ENCODE measurements around the gene FSTL3.
"Not testable (repeated sequence)": the region's sequence is repeated elsewhere in the genome, so short reads cannot be mapped to it uniquely, and the experiment has no call there.

The FSTL3 gene

DNA sequence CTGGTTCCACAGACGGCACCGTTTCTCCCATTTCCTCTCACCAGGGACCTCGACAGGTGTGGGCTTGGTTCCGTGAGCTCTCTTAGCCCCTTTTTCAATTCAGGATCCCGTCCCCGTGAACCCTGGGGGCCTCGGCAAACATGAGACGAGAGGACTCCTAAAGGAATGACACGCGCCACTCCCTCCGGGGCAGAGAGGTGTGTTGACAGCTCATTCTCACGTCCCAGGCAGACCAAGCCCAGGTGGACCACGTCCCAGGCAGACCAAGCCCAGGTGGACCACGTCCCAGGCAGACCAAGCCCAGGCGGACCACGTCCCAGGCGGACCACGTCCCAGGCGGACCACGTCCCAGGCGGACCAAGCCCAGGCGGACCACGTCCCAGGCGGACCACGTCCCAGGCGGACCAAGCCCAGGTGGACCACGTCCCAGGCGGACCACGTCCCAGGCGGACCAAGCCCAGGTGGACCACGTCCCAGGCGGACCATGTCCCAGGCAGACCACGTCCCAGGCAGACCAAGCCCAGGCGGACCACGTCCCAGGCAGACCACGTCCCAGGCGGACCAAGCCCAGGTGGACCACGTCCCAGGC, 9.1 kb upstream of the FSTL3 start:
- not testable (repeated sequence) for H3K27me3 ChIP-seq (ENCODE audit: insufficient read depth, low read length); H3K4me3 ChIP-seq (ENCODE audit: low read length); H3K4me1 ChIP-seq (ENCODE audit: insufficient read depth, low read length); H3K9me3 ChIP-seq (ENCODE audit: insufficient read depth, low read depth, low read length); H3K9ac ChIP-seq (ENCODE audit: low read depth, low read length); H3K27ac ChIP-seq (ENCODE audit: low read length); H3K36me3 ChIP-seq (ENCODE audit: insufficient read depth, low read depth, low read length)

DNA sequence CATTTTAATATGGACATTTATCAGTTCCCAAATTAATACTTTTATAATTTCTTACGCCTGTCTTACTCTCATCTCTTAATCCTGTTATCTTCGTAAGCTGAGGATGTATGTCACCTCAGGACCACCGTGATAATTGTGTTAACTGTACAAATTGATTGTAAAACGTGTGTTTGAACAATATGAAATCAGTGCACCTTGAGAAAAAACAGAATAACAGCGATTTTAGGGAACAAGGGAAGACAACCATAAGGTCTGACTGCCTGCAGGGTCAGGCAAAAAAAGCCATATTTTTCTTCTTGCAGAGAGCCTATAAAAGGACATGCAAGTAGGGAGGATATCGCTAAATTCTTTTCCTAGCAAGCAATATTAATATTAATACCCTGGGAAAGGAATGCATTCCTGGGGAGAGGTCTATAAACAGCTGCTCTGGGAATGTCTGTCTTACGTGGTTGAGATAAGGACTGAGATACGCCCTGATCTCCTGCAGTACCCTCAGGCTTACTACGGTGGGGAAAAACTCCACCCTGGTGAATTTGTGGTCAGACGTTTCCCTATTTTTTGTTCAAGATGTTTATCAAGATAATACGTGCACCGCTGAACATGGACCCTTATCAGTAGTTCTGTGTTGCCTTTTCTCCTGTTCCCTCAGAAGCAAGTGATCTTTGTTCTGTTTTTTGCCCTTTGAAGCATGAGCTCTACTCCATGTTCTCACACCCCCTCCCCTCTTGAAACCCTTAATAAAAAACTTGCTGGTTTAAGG, 7.3 kb upstream of the FSTL3 start:
- not testable (repeated sequence) for H3K27ac ChIP-seq (ENCODE audit: low read length); H3K9me3 ChIP-seq (ENCODE audit: insufficient read depth, low read depth, low read length); H3K27me3 ChIP-seq (ENCODE audit: insufficient read depth, low read length); H3K9ac ChIP-seq (ENCODE audit: low read depth, low read length); H3K4me1 ChIP-seq (ENCODE audit: insufficient read depth, low read length); H3K36me3 ChIP-seq (ENCODE audit: insufficient read depth, low read depth, low read length); H3K4me3 ChIP-seq (ENCODE audit: low read length)

DNA sequence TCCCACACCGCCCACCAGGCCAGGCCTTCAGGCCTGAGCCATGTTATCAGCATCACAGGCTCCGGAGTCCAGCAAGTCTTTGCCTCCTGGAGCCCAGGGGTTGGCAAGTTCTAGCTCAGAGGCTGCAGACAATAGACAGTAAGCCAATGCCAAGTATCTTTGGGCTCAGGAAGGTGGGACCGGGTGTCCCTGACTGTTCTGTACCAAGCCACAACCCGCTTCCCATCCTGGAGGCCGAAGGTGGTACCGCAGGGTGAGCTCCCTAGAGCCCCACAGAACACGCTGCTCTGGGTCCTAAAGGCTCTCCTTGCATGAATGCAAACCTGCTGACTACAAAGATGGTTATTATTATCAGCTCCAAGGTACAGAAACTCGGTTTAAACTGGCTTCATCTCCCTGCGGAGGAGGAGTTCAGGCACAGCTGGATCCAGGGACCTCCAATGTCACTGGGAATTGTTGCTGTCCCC, 5.5 kb upstream of the FSTL3 start:
- peaks cover 17% of the 10 kb centered on the region for H3K27me3 ChIP-seq (ENCODE audit: insufficient read depth, low read length)
- no peak overlapping the region for H3K4me3 ChIP-seq (ENCODE audit: low read length)
- H3K4me1 ChIP-seq (ENCODE audit: insufficient read depth, low read length), result no peaks in the 10 kb centered on the region
- H3K27ac ChIP-seq (ENCODE audit: low read length), result no peak overlapping the region
- no peak overlapping the region for H3K9ac ChIP-seq (ENCODE audit: low read depth, low read length)
- H3K36me3 ChIP-seq (ENCODE audit: insufficient read depth, low read depth, low read length), result no peaks in the 10 kb centered on the region
- H3K9me3 ChIP-seq (ENCODE audit: insufficient read depth, low read depth, low read length), result no peaks in the 10 kb centered on the region

DNA sequence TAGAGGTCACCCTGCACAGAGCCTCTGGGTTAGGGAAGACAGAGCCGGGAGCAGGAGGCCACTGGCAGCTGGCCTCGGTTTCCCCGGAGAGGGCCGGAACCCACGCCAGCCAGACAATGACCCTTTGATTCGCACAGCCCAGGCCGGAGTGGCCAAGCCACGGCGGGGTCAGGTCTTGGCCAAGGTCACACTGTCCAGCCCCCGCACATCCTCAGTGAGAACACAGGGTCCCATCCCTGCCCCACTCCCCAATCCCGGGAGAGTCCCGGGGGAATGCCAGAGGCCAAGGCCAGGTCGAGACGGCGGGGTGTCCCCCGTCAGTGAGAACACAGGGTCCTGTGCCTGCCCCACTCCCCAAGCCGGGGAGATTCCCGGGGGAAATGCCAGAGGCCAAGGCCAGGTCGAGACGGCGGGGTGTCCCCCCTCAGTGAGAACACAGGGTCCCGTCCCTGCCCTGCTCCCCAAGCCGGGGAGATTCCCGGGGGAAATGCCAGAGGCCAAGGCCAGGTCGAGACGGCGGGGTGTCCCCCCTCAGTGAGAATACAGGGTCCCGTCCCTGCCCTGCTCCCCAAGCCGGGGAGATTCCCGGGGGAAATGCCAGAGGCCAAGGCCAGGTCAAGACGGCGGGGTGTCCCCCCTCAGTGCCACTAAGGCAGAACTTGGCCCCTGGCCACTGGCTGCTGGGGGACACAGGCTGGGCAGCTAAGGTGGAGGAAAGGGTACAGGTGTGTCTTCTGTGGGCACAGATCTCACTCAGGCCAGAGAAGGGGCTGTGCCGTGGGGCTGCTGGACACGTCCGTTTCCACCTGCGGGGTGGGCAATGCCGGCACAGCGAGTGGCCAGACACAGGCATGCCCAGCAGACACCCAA, 1.7 kb upstream of the FSTL3 start:
- no peaks in the 10 kb centered on the region for H3K4me1 ChIP-seq (ENCODE audit: insufficient read depth, low read length)
- no peaks in the 10 kb centered on the region for H3K36me3 ChIP-seq (ENCODE audit: insufficient read depth, low read depth, low read length)
- H3K9ac ChIP-seq (ENCODE audit: low read depth, low read length), result no peak overlapping the region
- H3K27ac ChIP-seq (ENCODE audit: low read length), result no peak overlapping the region
- H3K4me3 ChIP-seq (ENCODE audit: low read length), result no peak overlapping the region
- peaks cover 34% of the 10 kb centered on the region for H3K27me3 ChIP-seq (ENCODE audit: insufficient read depth, low read length)
- no peaks in the 10 kb centered on the region for H3K9me3 ChIP-seq (ENCODE audit: insufficient read depth, low read depth, low read length)

DNA sequence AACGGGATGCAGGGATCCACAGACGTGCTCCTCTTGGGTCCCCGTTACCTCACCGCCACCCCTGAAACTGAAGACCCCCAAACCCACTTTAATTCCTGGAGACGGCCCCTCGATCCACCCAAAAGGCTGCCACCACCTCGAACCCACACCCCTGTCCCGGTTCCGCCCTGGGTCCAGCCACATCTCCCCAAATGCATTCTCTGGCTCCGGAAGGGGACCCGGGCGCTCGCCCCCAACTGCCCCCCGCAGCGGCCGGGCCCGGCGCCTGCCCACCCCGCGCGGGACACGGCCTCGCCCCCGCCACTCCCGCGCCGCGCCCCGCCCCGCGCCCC, 219 bp upstream of the FSTL3 start:
- Histone ChIP-seq H3K9ac (ENCODE audit: low read depth, low read length) (no peak overlapping the region), H3K27me3 (ENCODE audit: insufficient read depth, low read length) (peaks cover 34% of the 10 kb centered on the region)

DNA sequence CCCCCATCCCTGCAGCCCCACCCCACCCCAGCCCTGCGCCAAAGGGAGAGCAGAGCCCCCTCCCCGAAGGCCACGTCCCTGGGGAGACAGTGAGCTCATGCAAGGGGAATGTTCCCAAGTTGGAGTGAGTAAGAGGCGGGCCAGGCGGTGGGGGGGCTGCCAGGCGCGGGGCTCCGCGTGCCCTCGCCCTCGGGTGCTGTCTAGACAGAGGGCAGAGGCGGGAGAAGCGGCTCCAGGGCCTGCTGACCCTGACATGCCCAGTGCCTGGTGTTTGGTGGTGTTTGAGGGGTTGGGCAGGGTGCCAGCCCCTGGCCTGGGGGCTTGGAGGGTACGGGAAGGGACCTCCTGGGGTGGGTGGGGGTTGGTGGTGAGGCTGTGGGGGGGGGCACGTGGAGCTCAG, 1.0 kb downstream of the FSTL3 start:
- Histone ChIP-seq H3K27me3 (ENCODE audit: insufficient read depth, low read length) (peaks cover 34% of the 10 kb centered on the region), H3K4me1 (ENCODE audit: insufficient read depth, low read length) (no peaks in the 10 kb centered on the region), H3K36me3 (ENCODE audit: insufficient read depth, low read depth, low read length) (no peaks in the 10 kb centered on the region), H3K27ac (ENCODE audit: low read length) (no peak overlapping the region), H3K9me3 (ENCODE audit: insufficient read depth, low read depth, low read length) (no peaks in the 10 kb centered on the region), H3K9ac (ENCODE audit: low read depth, low read length) (no peak overlapping the region), H3K4me3 (ENCODE audit: low read length) (no peak overlapping the region)

More for the DNA sequence above, 219 bp upstream of the FSTL3 start:
- Histone ChIP-seq H3K9me3 (ENCODE audit: insufficient read depth, low read depth, low read length) (no peaks in the 10 kb centered on the region), H3K27ac (ENCODE audit: low read length) (no peak overlapping the region), H3K4me1 (ENCODE audit: insufficient read depth, low read length) (no peaks in the 10 kb centered on the region), H3K36me3 (ENCODE audit: insufficient read depth, low read depth, low read length) (no peaks in the 10 kb centered on the region), H3K4me3 (ENCODE audit: low read length) (no peak overlapping the region)

DNA sequence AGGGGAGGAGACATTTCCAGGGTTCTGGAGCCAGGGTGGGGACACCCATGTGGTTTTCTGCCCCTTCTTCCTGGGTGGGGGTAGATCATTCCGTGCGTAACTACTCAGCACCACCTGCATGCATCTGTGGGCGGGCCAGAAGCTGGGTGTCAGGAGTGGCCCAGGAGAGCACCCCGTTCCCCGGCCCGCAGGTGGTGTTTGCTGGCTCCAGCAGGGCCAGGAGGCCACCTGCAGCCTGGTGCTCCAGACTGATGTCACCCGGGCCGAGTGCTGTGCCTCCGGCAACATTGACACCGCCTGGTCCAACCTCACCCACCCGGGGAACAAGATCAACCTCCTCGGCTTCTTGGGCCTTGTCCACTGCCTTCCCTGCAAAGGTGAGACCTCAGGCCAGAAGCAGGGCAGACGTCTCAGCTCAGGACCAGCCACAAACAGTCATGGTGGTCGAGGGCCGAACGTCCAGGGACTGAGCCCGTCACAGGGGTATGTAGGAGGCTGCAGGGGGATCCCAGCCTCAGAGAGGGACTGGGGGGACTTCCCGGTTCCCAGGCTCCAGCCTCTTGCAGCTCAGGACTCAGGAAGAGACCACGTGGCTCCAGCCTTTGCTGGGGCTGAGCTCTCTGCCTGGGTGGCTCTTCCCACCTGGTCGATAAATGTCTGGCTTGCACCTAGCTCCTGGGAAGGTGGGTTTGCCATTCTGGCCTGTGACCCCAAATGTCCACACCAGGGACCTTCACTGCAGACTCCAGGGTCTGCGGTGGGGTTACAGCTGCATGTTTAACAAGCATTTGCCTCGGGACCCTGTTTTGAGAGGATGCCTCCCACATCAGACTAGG, 1.6 kb downstream of the FSTL3 start:
- Histone ChIP-seq H3K36me3 (ENCODE audit: insufficient read depth, low read depth, low read length) (no peaks in the 10 kb centered on the region), H3K27ac (ENCODE audit: low read length) (no peak overlapping the region), H3K9me3 (ENCODE audit: insufficient read depth, low read depth, low read length) (no peaks in the 10 kb centered on the region), H3K27me3 (ENCODE audit: insufficient read depth, low read length) (peaks cover 34% of the 10 kb centered on the region), H3K4me1 (ENCODE audit: insufficient read depth, low read length) (no peaks in the 10 kb centered on the region), H3K4me3 (ENCODE audit: low read length) (no peak overlapping the region), H3K9ac (ENCODE audit: low read depth, low read length) (no peak overlapping the region)

DNA sequence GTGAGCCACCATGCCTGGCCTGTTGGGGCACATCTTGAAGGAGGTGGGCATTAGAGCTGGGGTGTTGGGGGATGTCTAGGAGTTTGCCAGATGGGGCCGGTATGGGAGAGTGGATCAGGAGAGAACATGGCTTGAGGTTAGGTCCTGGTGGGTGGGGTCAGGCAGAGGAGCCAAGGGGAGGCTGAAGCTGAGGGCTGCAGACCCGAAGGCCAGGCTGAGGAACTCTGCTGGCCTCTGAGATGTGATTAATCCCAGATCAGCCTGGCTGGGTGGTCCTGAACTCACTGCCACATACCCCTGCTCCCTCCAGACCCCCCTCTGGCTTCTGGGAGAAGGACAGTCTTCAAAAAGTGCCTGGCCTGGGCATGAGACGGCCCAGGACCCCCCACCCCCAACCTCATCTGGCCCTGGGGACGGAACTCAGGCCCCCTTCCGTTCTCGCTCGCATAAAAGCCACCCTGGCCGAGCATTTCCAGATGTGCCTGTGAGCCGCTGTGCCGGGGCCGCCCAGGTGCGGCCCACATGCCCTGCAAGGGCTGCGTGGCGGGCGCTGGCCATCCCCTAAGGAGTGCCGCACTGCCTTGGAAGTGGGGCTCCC, 2.7 kb downstream of the FSTL3 start:
- H3K4me3 ChIP-seq (ENCODE audit: low read length), result peak overlapping the region; percentile 67; the same call in 1 of the 2 replicates
- H3K27ac ChIP-seq (ENCODE audit: low read length), result no peak overlapping the region
- H3K9ac ChIP-seq (ENCODE audit: low read depth, low read length), result no peak overlapping the region
- H3K4me1 ChIP-seq (ENCODE audit: insufficient read depth, low read length), result no peaks in the 10 kb centered on the region
- no peaks in the 10 kb centered on the region for H3K9me3 ChIP-seq (ENCODE audit: insufficient read depth, low read depth, low read length)
- no peaks in the 10 kb centered on the region for H3K36me3 ChIP-seq (ENCODE audit: insufficient read depth, low read depth, low read length)
- peaks cover 34% of the 10 kb centered on the region for H3K27me3 ChIP-seq (ENCODE audit: insufficient read depth, low read length)

DNA sequence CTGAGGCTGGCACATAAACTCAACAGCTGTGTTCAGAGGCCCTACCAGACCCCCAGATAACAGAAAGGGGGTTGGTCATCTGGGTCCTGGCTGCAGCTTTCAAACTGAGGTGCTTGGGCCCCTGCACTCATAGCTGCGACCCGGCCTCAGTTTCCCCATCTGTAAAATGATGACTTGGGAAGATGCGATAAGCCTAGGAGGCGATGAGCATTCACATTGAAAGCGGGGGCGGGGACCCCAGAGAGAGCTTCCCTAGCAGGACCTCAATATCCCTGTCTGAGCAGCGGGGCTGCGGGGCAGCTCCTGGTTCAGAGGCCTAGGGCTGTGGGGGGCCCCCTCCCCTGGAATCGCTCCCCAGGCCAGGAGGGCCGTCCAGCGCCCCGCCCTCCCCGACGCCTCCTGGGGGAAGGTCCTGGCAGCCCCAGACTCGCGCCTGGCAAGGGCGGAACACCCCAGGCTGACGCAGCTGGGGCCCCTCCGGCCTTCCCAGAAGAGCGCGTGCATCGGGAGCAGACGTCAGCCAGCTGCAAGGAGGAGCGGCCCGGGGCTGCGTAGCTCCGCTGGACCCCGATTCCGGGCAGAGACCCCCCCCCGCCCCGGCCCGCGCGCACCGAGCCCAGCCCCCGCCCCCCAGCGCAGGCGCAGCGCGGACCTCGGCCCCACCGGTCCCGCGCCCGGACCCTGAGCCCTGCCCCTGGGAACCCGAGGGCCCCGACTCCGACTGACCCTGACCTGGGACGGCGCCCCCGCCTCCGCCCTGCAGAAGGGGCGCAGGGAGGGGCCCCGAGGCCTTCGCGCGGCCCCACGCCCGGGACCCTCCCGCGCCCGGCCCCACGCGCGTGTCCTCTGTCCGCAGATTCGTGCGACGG, 3.5 kb downstream of the FSTL3 start:
- no peaks in the 10 kb centered on the region for H3K4me1 ChIP-seq (ENCODE audit: insufficient read depth, low read length)
- peaks cover 31% of the 10 kb centered on the region for H3K27me3 ChIP-seq (ENCODE audit: insufficient read depth, low read length)
- H3K9ac ChIP-seq (ENCODE audit: low read depth, low read length), result peak overlapping the region; percentile 66; the same call in 1 of the 2 replicates
- H3K27ac ChIP-seq (ENCODE audit: low read length), result no peak overlapping the region
- H3K9me3 ChIP-seq (ENCODE audit: insufficient read depth, low read depth, low read length), result no peaks in the 10 kb centered on the region
- peak overlapping the region; percentile 67; the same call in 1 of the 2 replicates for H3K4me3 ChIP-seq (ENCODE audit: low read length)
- no peaks in the 10 kb centered on the region for H3K36me3 ChIP-seq (ENCODE audit: insufficient read depth, low read depth, low read length)

DNA sequence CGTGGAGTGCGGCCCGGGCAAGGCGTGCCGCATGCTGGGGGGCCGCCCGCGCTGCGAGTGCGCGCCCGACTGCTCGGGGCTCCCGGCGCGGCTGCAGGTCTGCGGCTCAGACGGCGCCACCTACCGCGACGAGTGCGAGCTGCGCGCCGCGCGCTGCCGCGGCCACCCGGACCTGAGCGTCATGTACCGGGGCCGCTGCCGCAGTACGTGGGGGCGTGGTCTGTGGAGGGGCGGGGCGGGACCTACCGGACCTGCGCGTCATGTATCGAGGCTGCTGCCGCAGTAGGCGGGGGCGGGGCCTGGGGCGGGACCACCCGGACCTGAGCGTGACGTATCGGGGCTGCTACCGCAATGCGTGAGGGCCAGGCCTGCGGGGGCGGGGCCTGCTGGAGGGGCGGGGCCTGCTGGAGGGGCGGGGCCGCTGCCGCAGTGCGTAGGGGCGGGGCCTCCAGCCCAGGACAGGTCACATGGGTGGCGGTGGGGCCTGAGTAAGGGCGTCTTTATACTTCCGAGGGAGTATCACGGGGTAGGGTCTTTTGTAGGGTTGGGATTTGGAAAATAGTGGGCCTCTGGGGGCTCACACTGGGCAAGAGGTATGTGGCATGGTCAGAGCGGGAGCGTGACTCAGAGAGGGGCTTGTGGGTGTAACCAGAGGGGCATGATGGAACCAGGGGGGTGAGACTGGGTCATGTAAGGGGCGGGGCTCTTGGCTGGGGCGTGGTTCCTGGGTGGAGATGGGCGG, 4.3 kb downstream of the FSTL3 start:
- peak overlapping the region; percentile 93 for H3K27ac ChIP-seq (ENCODE audit: low read length)
- H3K36me3 ChIP-seq (ENCODE audit: insufficient read depth, low read depth, low read length), result no peaks in the 10 kb centered on the region
- peak overlapping the region; percentile 82; the same call in 1 of the 2 replicates for H3K9ac ChIP-seq (ENCODE audit: low read depth, low read length)
- H3K9me3 ChIP-seq (ENCODE audit: insufficient read depth, low read depth, low read length), result no peaks in the 10 kb centered on the region
- H3K4me1 ChIP-seq (ENCODE audit: insufficient read depth, low read length), result no peaks in the 10 kb centered on the region
- peaks cover 23% of the 10 kb centered on the region for H3K27me3 ChIP-seq (ENCODE audit: insufficient read depth, low read length)
- peak overlapping the region; percentile 91 for H3K4me3 ChIP-seq (ENCODE audit: low read length)

All from iPS-20b (cell line).